H1 (cell line): ENCODE data around the gene SYDE1. TPM values are rescaled to one million over a fixed set of nuclear protein-coding genes. Genes with fewer than 3 reads are reported as not detected.

Experiments used
- E2F6 ChIP-seq: IDR thresholded peaks from 2 replicates; pipeline ENCODE4 v1.6.1; 2012; ENCODE audit warnings: inconsistent platforms
- POLR2A ChIP-seq, 2 experiments: IDR thresholded peaks; 1 replicate in 1 of 2; 2 replicates in 1 of 2; pipeline ENCODE4 v1.6.1; 2011; ENCODE audit warnings: low read depth in 2 of 2, low read length in 2 of 2, mild to moderate bottlenecking in 2 of 2; ENCODE audit errors: control extremely low read depth in 1 of 2
- RAD21 ChIP-seq, 2 experiments: IDR thresholded peaks in 1 of 2; conservative IDR thresholded peaks in 1 of 2; 2 replicates each; pipeline ENCODE4 v1.6.1; 2011; ENCODE audit warnings: low read depth in 2 of 2, low read length in 2 of 2, improper control_type of control experiment in 1 of 2, inconsistent platforms in 1 of 2, mild to moderate bottlenecking in 1 of 2, moderate library complexity in 1 of 2
- polyA plus RNA-seq, 7 experiments: library from polyadenylated mRNA; depleted of rRNA in 3 of 7; stranded (reverse) in 5 of 7; unstranded in 2 of 7; fragments of >200 nt in 5 of 7; fragments of 200-250 nt in 2 of 7; gene quantifications; 1 replicate in 5 of 7; 2 replicates in 1 of 7; 4 replicates in 1 of 7; pipeline versions ENCODE4 v1.2.1 to v1.2.3, GENCODE V29; 2011 to 2013; ENCODE audit warnings: missing spikeins in 2 of 7, mixed read lengths in 2 of 7
- total RNA-seq: library from RNA; stranded (reverse); fragmentation: NEBNext Ultra II Directional; extraction: Animal tissue kit (Norgen Biotek cat#: 25700); gene quantifications from 2 replicates; pipeline ENCODE4 v1.2.1, GENCODE V29; 2021

Gene SYDE1
- total and polyA plus RNA-seq, 2 of the 8 experiments (the other 6 are each of a cell fraction or from before 2014, with no cell fraction given) = 12.0 to 16.8 TPM

- TF ChIP-seq E2F6 = no peak
- TF ChIP-seq RAD21 (IDR thresholded peaks at IDR 0.05 in 1 of 2, conservative IDR thresholded peaks at IDR 0.05 in 1 of 2; ENCODE audit: low read depth in 2 of 2, low read length in 2 of 2) = no peak
- TF ChIP-seq POLR2A (IDR thresholded peaks at IDR 0.05; ENCODE audit: control extremely low read depth in 1 of 2, low read depth in 2 of 2, low read length in 2 of 2) = no peak
These were observed 19.1 kb downstream of the SYDE1 start (continued) for GRCh38 chr19:15126131-15126910.
